Muscle of arm (tissue), 14 donors: ENCODE measurements around the gene SLC30A2. TPM values are rescaled to one million over a fixed set of nuclear protein-coding genes. Genes with fewer than 3 reads are reported as not detected.
"Not testable (repeated sequence)": the region's sequence is repeated elsewhere in the genome, so short reads cannot be mapped to it uniquely, and the experiment has no call there.

Source experiments
- DNase-seq: peaks from one replicate; pipeline ENCODE4 v3.0.0-alpha.2; 2013
- long read RNA-seq, 11 donors: transcript quantifications; one replicate each; lab custom pipeline, GENCODE V29; 2026
- polyA plus RNA-seq, 12 donors: library from polyadenylated mRNA; unstranded; fragments of 120-200 nt; gene quantifications; one replicate each; pipeline ENCODE4 v1.2.1, GENCODE V29; 2013; ENCODE audit not compliant: insufficient read length in 12 of 12

The SLC30A2 gene
- 1 to 10 TPM in 4 of 12 donors, under 1 TPM in 6, not detected in 2; 0.08 to 1.8 (median 0.78) TPM for polyA plus RNA-seq
- long read RNA-seq, donor 1, transcript SLC30A2-201 (8 exons, 2,494 nt): major isoform, 11 of 44 reads
- long read RNA-seq, donor 1, partial matches to known transcripts: 33 of 44 reads
- long read RNA-seq, donor 1, other reads (novel, unspliced or antisense): 0 of 44 reads
- long read RNA-seq, donor 2: 0 reads
- long read RNA-seq, donor 3: 0 reads
- long read RNA-seq, donor 4, partial matches to known transcripts: 0 of 1 reads
- long read RNA-seq, donor 4, other reads (novel, unspliced or antisense): 0 of 1 reads
- long read RNA-seq, donor 5, partial matches to known transcripts: 0 of 1 reads
- long read RNA-seq, donor 5, other reads (novel, unspliced or antisense): 0 of 1 reads
- long read RNA-seq, donor 6: 0 reads
- long read RNA-seq, donor 7: 0 reads
- long read RNA-seq, donor 8, partial matches to known transcripts: 0 of 3 reads
- long read RNA-seq, donor 8, other reads (novel, unspliced or antisense): 0 of 3 reads
- long read RNA-seq, donor 9: 0 reads
- long read RNA-seq, donor 10: 0 reads
- long read RNA-seq, donor 11: 0 reads

GRCh38 chr1:26045722-26046245, at the start of gene SLC30A2:
SLC30A2 (minus strand) TSS chr1:26046118; CDS start chr1:26045896, 222 bp downstream.
- DNase-seq: no peak

- no peak for DNase-seq
Measured at GRCh38 chr1:26094677-26095383, 48.9 kb upstream of the SLC30A2 start.

- no peak for DNase-seq
Measured at GRCh38 chr1:26094076-26094669, 48.3 kb upstream of the SLC30A2 start.

DNA sequence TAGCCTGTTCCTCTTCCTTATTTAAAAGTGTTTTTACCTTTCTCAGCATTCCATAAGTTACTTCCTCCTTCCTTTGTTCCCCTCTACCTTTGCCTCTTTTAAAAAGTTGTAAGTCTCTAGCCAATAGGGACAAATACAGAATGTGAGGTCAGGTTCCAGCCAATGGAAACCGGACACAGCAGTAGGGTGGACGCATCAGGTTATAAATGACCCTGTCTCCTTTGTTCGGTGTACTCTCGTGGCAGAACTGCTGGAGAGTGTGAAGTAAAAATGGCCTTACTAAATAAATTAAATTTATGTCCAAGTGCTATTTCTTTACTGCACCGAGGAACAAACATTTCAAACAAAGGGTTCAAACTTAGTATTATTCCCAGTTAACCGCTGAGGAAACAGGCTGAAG, 47.7 kb upstream of the SLC30A2 start:
- DNase-seq: not testable (repeated sequence)

- no peak for DNase-seq
Measured at GRCh38 chr1:26092422-26092821, 46.5 kb upstream of the SLC30A2 start.

- no peak for DNase-seq
Measured at GRCh38 chr1:26090893-26091292, 45.0 kb upstream of the SLC30A2 start.

GRCh38 chr1:26089125-26089524, 43.2 kb upstream of the SLC30A2 start:
- no peak for DNase-seq

GRCh38 chr1:26084844-26085243, 38.9 kb upstream of the SLC30A2 start:
- no peak for DNase-seq

GRCh38 chr1:26084091-26084561, 38.2 kb upstream of the SLC30A2 start:
- DNase-seq: no peak

- DNase-seq: no peak
Measured at GRCh38 chr1:26083208-26083607, 37.3 kb upstream of the SLC30A2 start.

GRCh38 chr1:26082020-26082350, 36.1 kb upstream of the SLC30A2 start:
- no peak for DNase-seq

DNA sequence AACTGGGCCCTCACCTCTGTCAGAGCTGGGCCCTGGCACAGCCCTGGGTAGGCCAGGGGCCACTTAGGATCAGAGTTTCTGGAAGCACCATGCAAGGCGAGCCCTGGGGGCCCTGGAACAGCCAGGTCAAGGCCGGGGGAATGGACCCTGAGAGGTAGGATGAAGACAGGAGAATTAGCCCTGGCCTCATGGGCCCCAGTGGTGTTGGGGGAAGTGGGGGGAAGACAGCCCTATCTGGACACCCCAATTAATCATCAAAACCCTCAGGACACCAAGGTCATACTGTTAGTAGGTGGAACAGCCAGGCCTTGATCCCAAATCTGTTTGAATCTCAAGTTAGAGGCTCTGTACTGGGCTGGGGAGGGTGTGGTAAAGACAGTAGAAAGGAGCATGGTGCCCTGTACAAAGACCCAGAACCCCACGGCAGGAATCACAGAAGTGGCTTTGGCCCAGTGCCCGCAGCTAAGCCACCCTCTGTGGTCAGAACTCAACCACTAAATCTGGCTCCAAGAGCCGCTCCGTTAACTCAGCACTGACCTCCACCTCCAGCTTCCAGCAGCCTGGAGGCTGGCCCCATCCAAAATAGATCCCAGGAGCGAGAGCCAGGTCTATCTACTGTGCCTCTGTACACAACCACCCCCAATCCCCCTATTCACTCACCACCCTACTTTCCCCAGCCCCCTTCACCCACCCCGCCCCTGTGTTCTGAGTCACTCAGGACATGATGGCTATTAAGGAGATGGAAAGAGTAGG, 35.5 kb upstream of the SLC30A2 start:
- no peak for DNase-seq

- DNase-seq: no peak
Measured at GRCh38 chr1:26079960-26080814, 34.3 kb upstream of the SLC30A2 start.

DNA sequence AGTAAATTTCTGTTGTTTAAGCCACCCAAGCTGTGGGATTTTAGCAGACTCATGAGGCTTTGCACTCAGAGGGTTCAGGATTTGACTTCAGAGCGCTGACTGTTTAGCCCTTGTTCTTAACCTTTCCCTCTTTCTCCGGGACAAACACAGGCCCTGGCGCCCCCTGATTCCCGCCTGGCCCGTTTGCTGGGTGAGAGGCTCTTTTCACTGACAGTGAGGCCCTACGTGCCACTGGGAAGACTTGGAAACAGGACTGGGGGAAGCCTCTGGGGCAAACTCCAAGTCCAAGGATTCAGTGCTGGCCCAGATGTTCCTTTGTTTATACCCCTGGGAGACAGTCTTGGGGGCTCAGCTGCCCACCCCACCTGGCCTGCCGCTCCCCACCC, 33.3 kb upstream of the SLC30A2 start:
- no peak for DNase-seq

DNA sequence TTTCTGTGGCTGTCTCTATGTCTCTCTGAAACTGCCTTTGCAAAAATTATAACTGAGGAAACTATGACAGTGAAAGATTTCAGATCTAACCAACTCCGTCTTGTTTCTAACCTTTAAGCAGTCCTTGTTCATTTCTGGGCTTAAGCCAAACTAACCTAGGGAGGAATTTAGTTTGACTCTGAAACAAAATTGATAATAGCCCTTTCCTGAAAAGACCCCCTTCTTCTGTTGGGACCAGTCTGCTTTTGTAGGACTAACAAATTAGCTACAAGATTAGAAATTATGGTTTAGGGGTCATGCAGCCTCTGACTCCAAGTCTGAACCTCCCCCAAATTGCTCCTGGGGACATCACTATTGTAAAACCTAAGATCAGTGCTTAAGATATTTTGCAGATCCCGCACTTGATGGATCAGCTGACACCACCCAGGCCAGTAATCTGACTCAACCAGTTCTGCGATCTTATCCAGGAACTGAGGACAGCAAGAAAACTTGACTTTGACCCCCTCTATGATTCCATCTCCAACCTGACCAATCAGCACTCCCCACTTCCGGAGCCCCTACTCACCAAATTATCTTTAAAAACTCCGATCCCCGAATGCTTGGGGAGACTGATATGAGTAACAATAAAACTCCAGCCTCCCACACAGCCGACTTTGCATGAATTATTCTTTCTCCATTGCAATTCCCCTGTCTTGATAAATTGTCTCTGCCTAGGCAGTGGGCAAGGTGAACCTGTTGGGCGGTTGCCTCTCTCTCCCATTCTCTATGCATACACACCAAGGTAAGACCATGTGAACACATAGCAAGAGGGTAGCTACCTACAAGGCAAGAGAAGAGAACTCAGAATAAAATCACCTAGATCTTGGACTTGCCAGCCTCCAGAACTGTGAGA, 32.6 kb upstream of the SLC30A2 start:
- no peak for DNase-seq

- DNase-seq: no peak
Measured at GRCh38 chr1:26077524-26077923, 31.6 kb upstream of the SLC30A2 start.

DNA sequence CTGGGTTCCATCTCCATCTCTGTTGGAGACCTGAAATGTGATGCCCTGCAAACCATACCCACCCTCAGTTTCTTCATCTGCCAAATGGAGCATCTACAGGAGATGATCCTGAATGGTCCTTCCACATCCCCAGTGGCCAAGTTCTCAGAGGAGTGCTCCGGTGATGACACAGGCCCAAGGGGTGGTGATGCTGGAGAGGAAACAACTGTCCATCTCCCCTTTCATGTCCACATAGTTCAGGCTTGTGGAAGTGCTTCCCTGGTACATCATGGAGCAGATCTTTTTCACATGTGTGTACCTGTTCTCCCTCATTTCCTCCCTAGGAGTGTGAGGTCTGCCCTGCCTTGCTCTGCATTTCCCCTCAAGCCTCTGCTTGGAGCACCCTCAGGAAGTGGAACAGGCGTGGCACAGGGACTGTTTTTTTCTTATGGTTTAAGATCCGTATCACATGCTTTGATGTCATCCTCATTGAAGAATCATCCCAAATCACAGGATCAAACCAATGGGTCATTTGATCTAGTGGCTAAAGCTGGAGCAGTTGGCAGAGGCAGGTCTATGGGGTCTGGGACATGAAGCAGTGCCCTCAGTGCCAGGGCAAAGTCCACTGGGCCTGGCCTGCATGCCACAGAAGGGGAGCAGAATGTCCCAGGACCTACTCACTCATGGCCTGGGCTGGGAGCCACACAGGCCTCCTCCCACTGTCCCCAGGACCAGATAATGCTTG, 29.7 kb upstream of the SLC30A2 start:
- DNase-seq: no peak

GRCh38 chr1:26072305-26072704, 26.4 kb upstream of the SLC30A2 start:
- DNase-seq: no peak

DNA sequence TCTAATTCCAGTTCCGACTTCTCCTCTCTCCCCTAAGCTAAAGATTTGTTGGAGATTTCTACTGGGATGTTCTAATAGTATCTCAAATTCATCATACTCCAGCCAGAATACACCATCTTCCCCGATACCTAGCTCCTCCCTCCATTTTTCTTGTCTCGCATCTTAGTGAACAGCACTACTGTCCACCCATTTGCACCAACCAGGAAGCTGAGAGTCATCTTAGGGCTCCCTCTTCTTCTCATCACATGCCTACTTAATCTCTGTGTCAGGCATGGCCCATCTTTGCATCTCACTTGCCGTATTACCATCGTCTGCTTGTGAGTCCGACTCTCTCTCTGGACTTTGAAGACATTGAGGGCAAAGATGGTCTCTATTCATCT, 25.0 kb upstream of the SLC30A2 start:
- DNase-seq: no peak
